ENCODE data around the gene KASH5. TPM values are rescaled to one million over a fixed set of nuclear protein-coding genes. Genes with fewer than 3 reads are reported as not detected.

The KASH5 gene, protein sequence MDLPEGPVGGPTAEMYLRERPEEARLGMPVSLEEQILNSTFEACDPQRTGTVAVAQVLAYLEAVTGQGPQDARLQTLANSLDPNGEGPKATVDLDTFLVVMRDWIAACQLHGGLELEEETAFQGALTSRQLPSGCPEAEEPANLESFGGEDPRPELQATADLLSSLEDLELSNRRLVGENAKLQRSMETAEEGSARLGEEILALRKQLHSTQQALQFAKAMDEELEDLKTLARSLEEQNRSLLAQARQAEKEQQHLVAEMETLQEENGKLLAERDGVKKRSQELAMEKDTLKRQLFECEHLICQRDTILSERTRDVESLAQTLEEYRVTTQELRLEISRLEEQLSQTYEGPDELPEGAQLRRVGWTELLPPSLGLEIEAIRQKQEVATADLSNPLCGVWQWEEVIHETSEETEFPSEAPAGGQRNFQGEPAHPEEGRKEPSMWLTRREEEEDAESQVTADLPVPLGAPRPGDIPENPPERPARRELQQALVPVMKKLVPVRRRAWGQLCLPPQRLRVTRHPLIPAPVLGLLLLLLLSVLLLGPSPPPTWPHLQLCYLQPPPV
- polyA plus RNA-seq (2011; rRNA removed), result 0.08 TPM in 2 replicates
- 0.03 and 0.09 TPM in 2 replicates for polyA plus RNA-seq (2012; cell fraction: cytosol; rRNA removed)
- 0.05 and 0.06 TPM in 2 replicates for polyA plus RNA-seq (2012; cell fraction: nucleus; rRNA removed)
- polyA plus RNA-seq (2017; fragmentation: RNase III; extraction: RNeasy Plus Mini Kit Qiagen cat#74134 plus additional on column Dnase treatment), result 0.17 TPM in 1 of 3 replicates, not detected in the others
- not detected in 2 replicates for polyA minus RNA-seq (2011; rRNA and poly(A)+ RNA removed)

DNA sequence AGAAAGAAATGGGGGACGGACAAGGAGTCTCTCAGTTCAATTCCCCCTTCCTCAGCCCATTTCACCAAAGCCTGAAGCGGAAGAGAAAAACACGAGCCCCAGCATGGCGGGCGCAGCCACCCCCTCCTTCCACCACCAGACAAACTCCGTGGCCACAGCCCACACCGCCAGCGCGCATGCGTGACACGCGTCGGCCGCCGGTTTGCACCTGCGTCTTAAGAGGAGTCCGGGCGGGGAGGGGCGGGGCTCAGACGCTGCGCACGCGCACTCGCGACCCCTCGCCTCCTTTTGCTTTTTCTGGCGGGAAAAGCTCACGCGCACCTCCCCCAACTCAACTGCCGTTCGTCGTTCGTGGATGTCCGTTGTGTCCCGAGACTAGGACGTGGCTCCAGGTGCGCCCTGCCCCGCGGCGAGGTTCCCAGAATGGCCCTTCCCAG, at the start of gene KASH5:
TSS of gene KASH5 (plus strand) at position 314 of the 437 bp plus-strand sequence. CDS start 2,635 bp downstream, outside the sequence.
- ATAC-seq, result no peak
- 0 out of 3 replicates have a peak, but pooled peaks cover 3% of the 10 kb centered on the region for H3K4me1 ChIP-seq
- CTCF ChIA-PET, result interaction anchor here (0.6 to 10.9 kb wide), 4 partner anchors 10 to 86 kb away, joined by 3 to 244 read pairs (median 88); partner anchors contain the start of genes ALDH16A1, PIH1D1 and SLC17A7

DNA sequence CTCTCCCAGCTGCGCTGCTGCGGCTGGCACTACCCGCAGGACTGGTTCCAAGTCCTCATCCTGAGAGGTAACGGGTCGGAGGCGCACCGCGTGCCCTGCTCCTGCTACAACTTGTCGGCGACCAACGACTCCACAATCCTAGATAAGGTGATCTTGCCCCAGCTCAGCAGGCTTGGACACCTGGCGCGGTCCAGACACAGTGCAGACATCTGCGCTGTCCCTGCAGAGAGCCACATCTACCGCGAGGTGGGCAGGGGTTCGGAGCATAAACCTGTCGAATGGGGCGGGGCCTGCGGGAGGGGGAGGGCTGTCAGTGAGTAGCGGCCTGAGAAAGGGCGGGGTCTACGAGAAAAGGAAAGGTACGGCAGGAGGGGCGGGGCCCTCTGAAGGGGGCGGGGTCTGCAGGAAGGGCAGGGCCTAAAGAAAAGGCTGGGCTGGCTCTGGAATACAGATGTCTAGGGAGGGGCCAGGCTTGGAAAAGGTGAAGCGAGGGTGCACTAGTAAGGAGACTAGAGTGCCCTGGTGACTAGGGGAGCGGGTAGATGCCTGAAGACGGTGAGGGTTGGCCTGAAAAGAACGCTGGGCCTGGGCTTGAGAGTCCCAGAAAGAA, 49.3 kb upstream of the KASH5 start:
- H3K27ac ChIP-seq, result no peak overlapping the region
- ATAC-seq, result peak; percentile 41 to 68; a peak in 4 of 6 replicates
- POLR2A ChIA-PET, result no interaction called here
- no peak for FAIRE-seq
- H3K4me3 ChIP-seq, result no peak overlapping the region
- no peaks in the 10 kb centered on the region for H3K4me1 ChIP-seq
- WGBS (ENCODE audit: missing lambda C conversion rate), result 94% methylated on average over 27 of the region's 30 CpGs
- H3K4me2 ChIP-seq, result no peak overlapping the region
- CTCF ChIA-PET, result interaction anchor here (0.8 to 1.3 kb wide), 2 partner anchors 10 to 53 kb away, joined by 3 to 4 read pairs; no protein-coding TSS in a partner anchor
- no peaks in the 10 kb centered on the region for H3K9me3 ChIP-seq
- DNase-seq (ENCODE audit: low read depth in 1 of 2, low spot score in 1 of 2), result peak; percentile 54 to 57
- TF ChIP-seq GATA3 (IDR thresholded peaks at IDR 0.05; ENCODE audit: borderline replicate concordance) (no peak), KDM5A (IDR thresholded peaks at IDR 0.05) (no peak), ZSCAN20 (CRISPR knock-in tag; IDR thresholded peaks at IDR 0.05) (no peak), EHMT2 (IDR thresholded peaks at IDR 0.05; ENCODE audit: low read depth) (no peak), CHD4 (IDR thresholded peaks at IDR 0.05; ENCODE audit: borderline replicate concordance) (no peak), HEYL (CRISPR knock-in tag; IDR thresholded peaks at IDR 0.05) (no peak), CHD2 (IDR thresholded peaks at IDR 0.05; ENCODE audit: low read length, partially characterized antibody) (no peak)
- TF ChIP-seq, protein P1, sequence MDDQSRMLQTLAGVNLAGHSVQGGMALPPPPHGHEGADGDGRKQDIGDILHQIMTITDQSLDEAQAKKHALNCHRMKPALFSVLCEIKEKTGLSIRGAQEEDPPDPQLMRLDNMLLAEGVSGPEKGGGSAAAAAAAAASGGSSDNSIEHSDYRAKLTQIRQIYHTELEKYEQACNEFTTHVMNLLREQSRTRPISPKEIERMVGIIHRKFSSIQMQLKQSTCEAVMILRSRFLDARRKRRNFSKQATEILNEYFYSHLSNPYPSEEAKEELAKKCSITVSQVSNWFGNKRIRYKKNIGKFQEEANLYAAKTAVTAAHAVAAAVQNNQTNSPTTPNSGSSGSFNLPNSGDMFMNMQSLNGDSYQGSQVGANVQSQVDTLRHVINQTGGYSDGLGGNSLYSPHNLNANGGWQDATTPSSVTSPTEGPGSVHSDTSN (IDR thresholded peaks at IDR 0.05), result no peak
- TF ChIP-seq, protein P2, sequence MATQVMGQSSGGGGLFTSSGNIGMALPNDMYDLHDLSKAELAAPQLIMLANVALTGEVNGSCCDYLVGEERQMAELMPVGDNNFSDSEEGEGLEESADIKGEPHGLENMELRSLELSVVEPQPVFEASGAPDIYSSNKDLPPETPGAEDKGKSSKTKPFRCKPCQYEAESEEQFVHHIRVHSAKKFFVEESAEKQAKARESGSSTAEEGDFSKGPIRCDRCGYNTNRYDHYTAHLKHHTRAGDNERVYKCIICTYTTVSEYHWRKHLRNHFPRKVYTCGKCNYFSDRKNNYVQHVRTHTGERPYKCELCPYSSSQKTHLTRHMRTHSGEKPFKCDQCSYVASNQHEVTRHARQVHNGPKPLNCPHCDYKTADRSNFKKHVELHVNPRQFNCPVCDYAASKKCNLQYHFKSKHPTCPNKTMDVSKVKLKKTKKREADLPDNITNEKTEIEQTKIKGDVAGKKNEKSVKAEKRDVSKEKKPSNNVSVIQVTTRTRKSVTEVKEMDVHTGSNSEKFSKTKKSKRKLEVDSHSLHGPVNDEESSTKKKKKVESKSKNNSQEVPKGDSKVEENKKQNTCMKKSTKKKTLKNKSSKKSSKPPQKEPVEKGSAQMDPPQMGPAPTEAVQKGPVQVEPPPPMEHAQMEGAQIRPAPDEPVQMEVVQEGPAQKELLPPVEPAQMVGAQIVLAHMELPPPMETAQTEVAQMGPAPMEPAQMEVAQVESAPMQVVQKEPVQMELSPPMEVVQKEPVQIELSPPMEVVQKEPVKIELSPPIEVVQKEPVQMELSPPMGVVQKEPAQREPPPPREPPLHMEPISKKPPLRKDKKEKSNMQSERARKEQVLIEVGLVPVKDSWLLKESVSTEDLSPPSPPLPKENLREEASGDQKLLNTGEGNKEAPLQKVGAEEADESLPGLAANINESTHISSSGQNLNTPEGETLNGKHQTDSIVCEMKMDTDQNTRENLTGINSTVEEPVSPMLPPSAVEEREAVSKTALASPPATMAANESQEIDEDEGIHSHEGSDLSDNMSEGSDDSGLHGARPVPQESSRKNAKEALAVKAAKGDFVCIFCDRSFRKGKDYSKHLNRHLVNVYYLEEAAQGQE (IDR thresholded peaks at IDR 0.05), result no peak
- TF ChIP-seq, protein P3, sequence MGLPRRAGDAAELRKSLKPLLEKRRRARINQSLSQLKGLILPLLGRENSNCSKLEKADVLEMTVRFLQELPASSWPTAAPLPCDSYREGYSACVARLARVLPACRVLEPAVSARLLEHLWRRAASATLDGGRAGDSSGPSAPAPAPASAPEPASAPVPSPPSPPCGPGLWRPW (IDR thresholded peaks at IDR 0.05), result no peak

More for the DNA sequence above, at the start of gene KASH5:
- POLR2A ChIA-PET, result interaction anchor here (0.8 to 1.3 kb wide), 3 partner anchors 10 to 34 kb away, joined by 3 to 5 read pairs (median 5); no protein-coding TSS in a partner anchor
- Histone ChIP-seq H3K9me3 (peaks cover 12% of the 10 kb centered on the region; the same call in 2 of the 3 replicates), H3K4me2 (peak within 1 kb of the TSS; percentile 44), H3K4me3 (no peak within 1 kb of the TSS), H3K27ac (peak within 1 kb of the TSS in 1 of 2 experiments; percentile 59; a peak in 2 of 6 replicates)
- WGBS (ENCODE audit: missing lambda C conversion rate), result 58% methylated on average over 39 of the region's 40 CpGs
- FAIRE-seq (no peak), DNase-seq (ENCODE audit: low read depth in 1 of 2, low spot score in 1 of 2) (peak; percentile 53 to 91)
- TF ChIP-seq, protein P4, sequence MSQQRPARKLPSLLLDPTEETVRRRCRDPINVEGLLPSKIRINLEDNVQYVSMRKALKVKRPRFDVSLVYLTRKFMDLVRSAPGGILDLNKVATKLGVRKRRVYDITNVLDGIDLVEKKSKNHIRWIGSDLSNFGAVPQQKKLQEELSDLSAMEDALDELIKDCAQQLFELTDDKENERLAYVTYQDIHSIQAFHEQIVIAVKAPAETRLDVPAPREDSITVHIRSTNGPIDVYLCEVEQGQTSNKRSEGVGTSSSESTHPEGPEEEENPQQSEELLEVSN (IDR thresholded peaks at IDR 0.05; ENCODE audit: borderline replicate concordance, low read depth), result peak; percentile 96
- TF ChIP-seq, protein P5, sequence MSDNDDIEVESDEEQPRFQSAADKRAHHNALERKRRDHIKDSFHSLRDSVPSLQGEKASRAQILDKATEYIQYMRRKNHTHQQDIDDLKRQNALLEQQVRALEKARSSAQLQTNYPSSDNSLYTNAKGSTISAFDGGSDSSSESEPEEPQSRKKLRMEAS (IDR thresholded peaks at IDR 0.05), result peak; percentile 86; the same call in 1 of the 2 replicates
- TF ChIP-seq POLR2A (IDR thresholded peaks at IDR 0.05; ENCODE audit: low read length) (peak; percentile 59), CHD4 (IDR thresholded peaks at IDR 0.05; ENCODE audit: borderline replicate concordance) (no peak), ZFP36 (IDR thresholded peaks at IDR 0.05; ENCODE audit: borderline replicate concordance, partially characterized antibody) (no peak)

Data from A549 (cell line).